HG02798 (cell line): ENCODE data around the gene FAM83C.
"Not testable (repeated sequence)": the region's sequence is repeated elsewhere in the genome, so short reads cannot be mapped to it uniquely, and the experiment has no call there.

ENCODE experiments used
- ATAC-seq: cut with Tn5 transposase; IDR thresholded peaks from one replicate; pipeline ENCODE4 v1.9.1; 2021; ENCODE audit warnings: mild to moderate bottlenecking; ENCODE audit not compliant: unreplicated experiment, poor library complexity

Gene FAM83C

GRCh38 chr20:35271073-35271882 is 20.9 kb downstream of the FAM83C start:
- ATAC-seq = no peak

GRCh38 chr20:35270021-35270902 is 22.0 kb downstream of the FAM83C start:
- no peak for ATAC-seq

GRCh38 chr20:35269055-35269781 is 23.0 kb downstream of the FAM83C start:
- ATAC-seq = no peak

GRCh38 chr20:35267092-35267491 is 25.1 kb downstream of the FAM83C start:
- no peak for ATAC-seq

GRCh38 chr20:35264755-35265154 is 27.5 kb downstream of the FAM83C start:
- no peak for ATAC-seq

- ATAC-seq = no peak
These were observed 28.5 kb downstream of the FAM83C start for GRCh38 chr20:35263532-35264341.

- ATAC-seq = not testable (repeated sequence)
These were observed 29.3 kb downstream of the FAM83C start for GRCh38 chr20:35262731-35263531.

- ATAC-seq = not testable (repeated sequence)
These were observed 29.9 kb downstream of the FAM83C start for GRCh38 chr20:35262321-35262720.

- ATAC-seq = no peak
These were observed 31.8 kb downstream of the FAM83C start for GRCh38 chr20:35260426-35260825.

GRCh38 chr20:35257175-35257909 is 34.9 kb downstream of the FAM83C start:
- no peak for ATAC-seq

- ATAC-seq = no peak
These were observed 37.7 kb downstream of the FAM83C start for GRCh38 chr20:35254448-35254999.

GRCh38 chr20:35253010-35253409 is 39.2 kb downstream of the FAM83C start:
- no peak for ATAC-seq

GRCh38 chr20:35252598-35252997 is 39.6 kb downstream of the FAM83C start:
- ATAC-seq = not testable (repeated sequence)

- ATAC-seq = no peak
These were observed 40.2 kb downstream of the FAM83C start for GRCh38 chr20:35252037-35252461.

- ATAC-seq = no peak
These were observed 40.6 kb downstream of the FAM83C start for GRCh38 chr20:35251613-35251940.

- ATAC-seq = no peak
These were observed 43.4 kb downstream of the FAM83C start for GRCh38 chr20:35248641-35249475.

GRCh38 chr20:35246723-35247122 is 45.5 kb downstream of the FAM83C start:
- no peak for ATAC-seq
